ENCODE data around the gene IPO4.

DNA sequence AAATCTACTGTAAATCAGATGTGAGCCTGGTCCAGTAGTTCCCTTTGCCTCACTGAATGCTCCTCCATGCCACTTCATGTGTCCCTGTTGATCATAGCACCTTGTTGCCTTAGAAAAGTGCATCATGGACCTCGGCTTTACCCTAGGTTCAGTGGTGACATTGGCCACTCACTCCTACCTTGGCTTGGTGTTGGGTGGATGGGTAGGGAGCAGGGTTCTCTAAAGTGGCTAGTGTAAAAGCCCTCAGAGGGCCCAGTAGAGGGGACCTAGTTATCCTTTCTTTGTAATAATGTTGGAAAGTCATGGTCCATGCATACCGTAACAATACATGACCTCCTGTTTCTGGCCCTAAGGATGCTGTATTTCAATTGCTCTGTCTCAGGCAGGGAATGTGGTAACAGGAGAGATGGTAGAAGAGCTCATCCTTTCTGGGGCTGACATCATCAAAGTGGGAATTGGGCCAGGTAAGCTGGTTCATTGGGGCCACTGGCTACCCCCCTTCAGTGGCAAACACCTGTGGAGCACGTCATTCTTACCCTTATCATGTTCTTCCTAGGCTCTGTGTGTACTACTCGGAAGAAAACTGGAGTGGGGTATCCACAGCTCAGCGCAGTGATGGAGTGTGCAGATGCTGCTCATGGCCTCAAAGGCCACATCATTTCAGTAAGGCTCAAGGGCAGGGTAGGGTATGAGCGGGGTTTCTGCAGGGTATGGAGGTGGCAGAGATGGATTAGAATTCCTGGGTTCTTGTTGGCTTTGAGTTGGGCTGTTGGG lies 48.3 kb upstream of the IPO4 start:
- TF ChIP-seq, protein P1, sequence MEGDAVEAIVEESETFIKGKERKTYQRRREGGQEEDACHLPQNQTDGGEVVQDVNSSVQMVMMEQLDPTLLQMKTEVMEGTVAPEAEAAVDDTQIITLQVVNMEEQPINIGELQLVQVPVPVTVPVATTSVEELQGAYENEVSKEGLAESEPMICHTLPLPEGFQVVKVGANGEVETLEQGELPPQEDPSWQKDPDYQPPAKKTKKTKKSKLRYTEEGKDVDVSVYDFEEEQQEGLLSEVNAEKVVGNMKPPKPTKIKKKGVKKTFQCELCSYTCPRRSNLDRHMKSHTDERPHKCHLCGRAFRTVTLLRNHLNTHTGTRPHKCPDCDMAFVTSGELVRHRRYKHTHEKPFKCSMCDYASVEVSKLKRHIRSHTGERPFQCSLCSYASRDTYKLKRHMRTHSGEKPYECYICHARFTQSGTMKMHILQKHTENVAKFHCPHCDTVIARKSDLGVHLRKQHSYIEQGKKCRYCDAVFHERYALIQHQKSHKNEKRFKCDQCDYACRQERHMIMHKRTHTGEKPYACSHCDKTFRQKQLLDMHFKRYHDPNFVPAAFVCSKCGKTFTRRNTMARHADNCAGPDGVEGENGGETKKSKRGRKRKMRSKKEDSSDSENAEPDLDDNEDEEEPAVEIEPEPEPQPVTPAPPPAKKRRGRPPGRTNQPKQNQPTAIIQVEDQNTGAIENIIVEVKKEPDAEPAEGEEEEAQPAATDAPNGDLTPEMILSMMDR (IDR thresholded peaks at IDR 0.05): no peak
- TF ChIP-seq POLR2AphosphoS5 (IDR thresholded peaks at IDR 0.05): no peak
